Coronary artery (tissue), 2 donors: ENCODE measurements around the gene ZNF155.
"Not testable (repeated sequence)": the region's sequence is repeated elsewhere in the genome, so short reads cannot be mapped to it uniquely, and the experiment has no call there.

Experiments used
- DNase-seq: peaks from one replicate; pipeline ENCODE4 v3.0.0-alpha.2; 2017; ENCODE audit warnings: low spot score
- H3K27ac ChIP-seq, 2 donors: fragments of 200-600 bp; sonication (generic); one replicate each; pipeline ENCODE4 v1.5.1; 2016 to 2019
- H3K4me3 ChIP-seq: fragments of 200-600 bp; sonication (generic); 2 replicates; pipeline ENCODE4 v1.5.1; 2016; ENCODE audit warnings: mild to moderate bottlenecking, moderate library complexity
- CTCF ChIP-seq: fragments of 200-600 bp; sonication (generic); IDR thresholded peaks from one replicate; pipeline ENCODE4 v1.5.1; 2019; ENCODE audit warnings: antibody characterized with exemption

Gene ZNF155

GRCh38 chr19:43983912-43984686 is at the start of gene ZNF155:
Gene ZNF155, plus strand, starts transcription at chr19:43984188. Its CDS starts 4,356 bp downstream, at chr19:43988544.
- Histone ChIP-seq H3K4me3 (peak within 1 kb of the TSS; percentile 81), H3K27ac (peak within 1 kb of the TSS; percentile 67 to 87)
- DNase-seq, result peak; percentile 95
- no peak for TF ChIP-seq CTCF

- Histone ChIP-seq H3K4me3 (peak within 1 kb of the TSS; percentile 73), H3K27ac (peak within 1 kb of the TSS; percentile 51 to 86)
- DNase-seq, result peak; percentile 92
- TF ChIP-seq CTCF, result no peak
Measured at GRCh38 chr19:43934985-43935708, 48.8 kb upstream of the ZNF155 start, which contains the start of gene ZNF45. Gene ZNF45, minus strand, starts transcription at chr19:43935282. Its CDS starts 13,097 bp downstream, at chr19:43922185.

- H3K4me3 ChIP-seq, result no peak overlapping the region
- DNase-seq, result no peak
- H3K27ac ChIP-seq, result no peak overlapping the region
- TF ChIP-seq CTCF, result no peak
Measured at GRCh38 chr19:43936188-43936587, 47.8 kb upstream of the ZNF155 start.

GRCh38 chr19:43939557-43940260 is 44.3 kb upstream of the ZNF155 start:
- Histone ChIP-seq H3K4me3 (no peak overlapping the region), H3K27ac (no peak overlapping the region)
- TF ChIP-seq CTCF, result no peak
- DNase-seq, result no peak

GRCh38 chr19:43940719-43941118 is 43.3 kb upstream of the ZNF155 start:
- no peak for TF ChIP-seq CTCF
- no peak overlapping the region for H3K4me3 ChIP-seq
- no peak overlapping the region for H3K27ac ChIP-seq

GRCh38 chr19:43941209-43941608 is 42.8 kb upstream of the ZNF155 start:
- TF ChIP-seq CTCF, result no peak
- Histone ChIP-seq H3K27ac (no peak overlapping the region), H3K4me3 (no peak overlapping the region)
- no peak for DNase-seq

More at GRCh38 chr19:43940719-43941118, 43.3 kb upstream of the ZNF155 start:
- DNase-seq, result no peak

- H3K4me3 ChIP-seq, DNase-seq, H3K27ac ChIP-seq: not testable (repeated sequence)
Measured at GRCh38 chr19:43947412-43947811, 36.6 kb upstream of the ZNF155 start.

GRCh38 chr19:43949803-43950202 is 34.2 kb upstream of the ZNF155 start:
- H3K4me3 ChIP-seq, H3K27ac ChIP-seq, DNase-seq: not testable (repeated sequence)
